Hematopoietic multipotent progenitor cell (in vitro differentiated cells): ENCODE data around the gene LINC00237. TPM values are rescaled to one million over a fixed set of nuclear protein-coding genes. Genes with fewer than 3 reads are reported as not detected.

Experiments
- DNase-seq, 3 donors: peaks; one replicate each; pipeline ENCODE4 v3.0.0-alpha.2; 2011 to 2015; ENCODE audit warnings: low read depth in 2 of 3, low spot score in 2 of 3
- total RNA-seq: library from RNA; depleted of rRNA; stranded (reverse); fragments of >200 nt; gene quantifications from one replicate; pipeline ENCODE4 v1.2.3, GENCODE V29; 2012

Gene LINC00237
- total RNA-seq, 1 donor, result not detected

DNA sequence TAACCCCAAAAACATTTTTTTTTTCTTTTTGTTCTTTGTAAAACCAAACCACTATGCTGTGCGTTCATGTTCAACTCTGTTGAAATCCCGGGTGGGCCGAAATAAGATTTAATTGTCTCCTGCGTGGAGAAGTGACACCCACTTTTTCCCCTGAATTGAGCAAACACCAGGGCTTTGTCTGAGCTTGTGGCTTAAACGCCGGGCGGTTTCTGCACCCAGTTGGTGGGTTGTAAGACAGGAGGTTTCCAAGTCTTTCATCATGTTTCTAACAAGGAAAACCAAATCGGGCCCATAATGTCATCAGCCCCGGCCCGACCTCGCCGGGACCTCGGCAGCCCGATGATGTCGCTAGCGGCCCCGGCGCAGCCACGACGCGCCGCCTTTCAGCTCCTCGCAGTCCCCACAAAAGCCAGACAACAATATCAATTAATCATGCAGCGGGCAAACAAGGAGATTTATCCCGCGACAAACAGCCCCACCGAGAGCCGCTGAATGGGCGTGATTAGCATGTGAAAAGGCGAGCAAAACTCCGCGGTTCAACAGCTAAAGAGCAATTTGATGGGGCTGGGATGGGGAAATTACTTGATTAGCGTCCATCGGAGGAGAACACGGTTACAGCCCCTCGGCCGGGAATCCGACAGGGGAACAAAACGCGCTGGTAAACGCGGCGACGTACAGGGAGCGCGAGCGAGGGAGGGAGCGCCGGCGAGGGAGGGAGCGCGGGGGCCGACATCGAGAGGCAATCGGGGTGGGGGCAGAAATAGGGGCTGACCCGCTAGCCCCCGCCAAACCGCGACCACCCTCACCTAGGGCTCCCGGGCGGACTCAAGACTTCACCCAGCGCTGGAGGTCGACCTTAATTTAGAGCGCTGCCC lies 5.3 kb downstream of the LINC00237 start:
- peak in 1 of 3 donors; percentile 41 for DNase-seq

- DNase-seq, result peak in 1 of 3 donors; percentile 44
Measured at GRCh38 chr20:21099751-21100577, 6.2 kb downstream of the LINC00237 start.

DNA sequence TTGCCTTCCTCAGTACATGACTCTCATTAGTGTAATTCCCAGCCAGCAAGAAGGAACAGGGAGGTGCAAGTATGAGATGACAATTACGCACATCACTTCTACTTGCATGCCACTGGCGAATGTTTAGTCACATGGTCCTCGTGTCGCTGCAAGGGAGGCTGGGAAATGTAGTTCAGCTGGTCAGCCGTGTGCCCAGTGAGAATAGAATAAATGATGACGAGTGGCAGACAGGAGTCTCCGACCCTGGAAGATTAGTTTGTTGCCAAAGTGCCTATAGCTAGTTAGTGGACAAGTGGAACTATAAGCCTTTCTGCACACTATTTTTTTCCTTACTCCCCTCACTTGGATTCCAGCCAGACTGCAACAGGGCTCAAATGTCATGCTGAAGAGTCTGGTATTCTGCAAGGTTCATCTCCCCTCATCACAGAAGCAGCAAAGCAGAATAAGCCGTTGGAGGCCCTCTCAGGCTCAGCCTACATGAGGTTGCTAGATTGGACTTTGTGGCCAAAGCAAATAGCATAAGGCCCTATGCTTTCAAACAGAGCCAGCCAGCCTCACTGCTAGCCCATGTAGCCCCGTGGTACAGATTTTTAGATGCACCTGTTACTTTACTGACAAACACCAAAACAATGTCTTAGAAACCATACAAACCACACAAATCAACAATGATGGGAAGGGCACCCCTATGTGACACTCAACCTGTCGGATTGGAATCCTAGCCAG lies 9.7 kb downstream of the LINC00237 start:
- no peak for DNase-seq

- DNase-seq, result no peak
Measured at GRCh38 chr20:21092806-21093205, 13.4 kb downstream of the LINC00237 start.

GRCh38 chr20:21090721-21091120 lies 15.4 kb downstream of the LINC00237 start:
- DNase-seq, result no peak

- DNase-seq, result peak in 1 of 3 donors; percentile 16
Measured at GRCh38 chr20:21090111-21090618, 16.0 kb downstream of the LINC00237 start.

GRCh38 chr20:21089391-21089790 lies 16.8 kb downstream of the LINC00237 start:
- no peak for DNase-seq

GRCh38 chr20:21087862-21088540 lies 18.2 kb downstream of the LINC00237 start:
- no peak for DNase-seq

GRCh38 chr20:21083825-21084325 lies 22.3 kb downstream of the LINC00237 start:
- no peak for DNase-seq

GRCh38 chr20:21082584-21082983 lies 23.6 kb downstream of the LINC00237 start:
- no peak for DNase-seq

GRCh38 chr20:21077809-21078345 lies 28.3 kb downstream of the LINC00237 start:
- no peak for DNase-seq

GRCh38 chr20:21076073-21076472 lies 30.1 kb downstream of the LINC00237 start:
- DNase-seq, result no peak

GRCh38 chr20:21075471-21075870 lies 30.7 kb downstream of the LINC00237 start:
- no peak for DNase-seq

GRCh38 chr20:21074605-21075336 lies 31.4 kb downstream of the LINC00237 start:
- DNase-seq, result no peak

GRCh38 chr20:21067255-21067654 lies 38.9 kb downstream of the LINC00237 start:
- no peak for DNase-seq

DNA sequence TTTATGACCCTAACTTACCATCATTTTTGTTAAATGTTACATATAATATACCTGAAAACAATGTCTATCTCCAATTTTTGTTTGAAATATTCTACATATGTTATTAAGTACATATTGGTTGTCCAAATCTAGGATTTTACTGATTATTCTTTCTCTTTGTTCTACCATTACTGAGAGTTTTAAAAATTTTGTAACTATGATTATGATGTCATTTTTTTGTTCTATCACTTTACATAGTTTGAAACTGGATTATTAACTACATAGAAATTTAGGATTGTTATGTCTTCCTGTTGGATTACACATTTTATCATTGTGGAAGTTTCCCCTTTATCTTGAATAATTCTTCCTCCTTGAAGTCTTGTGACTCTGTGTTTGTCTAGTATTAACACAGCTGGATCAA lies 41.2 kb downstream of the LINC00237 start:
- DNase-seq, result no peak

DNA sequence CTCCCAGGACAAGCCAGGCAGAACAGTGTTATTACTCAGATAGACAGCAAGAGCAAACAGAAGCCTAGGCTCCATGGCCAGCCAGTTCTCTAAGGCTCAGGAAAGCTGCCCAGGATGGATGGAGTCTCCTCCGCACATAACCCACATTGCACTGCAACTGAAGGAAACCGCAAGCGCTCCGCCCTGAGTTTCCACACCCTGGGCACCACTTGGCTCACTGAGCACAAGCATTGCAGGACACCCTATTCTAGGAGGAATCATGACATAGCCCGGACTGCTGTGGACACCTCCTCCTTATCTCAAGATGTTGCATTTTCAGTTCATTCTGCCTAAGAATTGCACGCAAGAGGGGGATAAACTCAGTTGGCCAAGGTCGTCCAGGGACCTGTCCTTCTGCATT lies 42.9 kb downstream of the LINC00237 start:
- no peak for DNase-seq

- no peak for DNase-seq
Measured at GRCh38 chr20:21053002-21053762, 53.0 kb downstream of the LINC00237 start.
